GM13976 (cell line): ENCODE data around the gene AKR1B1.

Source experiments
- DNase-seq: peaks from one replicate; pipeline ENCODE4 v3.0.0; 2012; ENCODE audit warnings: low spot score
- CTCF ChIP-seq: IDR thresholded peaks from 2 replicates; pipeline ENCODE4 v1.5.1; 2012; ENCODE audit warnings: borderline replicate concordance, mild to moderate bottlenecking; ENCODE audit not compliant: insufficient read depth; ENCODE audit errors: extremely low read depth, missing control alignments, control extremely low read depth
- in situ Hi-C: fragments of 300-500 bp; cut with MboI; formaldehyde crosslinking; loops from one replicate; pipeline ENCODE4 v1.12.0; 2022; ENCODE audit warnings: low sequenced_read_pairs, mixed read lengths, inconsistent platforms; ENCODE audit not compliant: unreplicated experiment

Gene AKR1B1

DNA sequence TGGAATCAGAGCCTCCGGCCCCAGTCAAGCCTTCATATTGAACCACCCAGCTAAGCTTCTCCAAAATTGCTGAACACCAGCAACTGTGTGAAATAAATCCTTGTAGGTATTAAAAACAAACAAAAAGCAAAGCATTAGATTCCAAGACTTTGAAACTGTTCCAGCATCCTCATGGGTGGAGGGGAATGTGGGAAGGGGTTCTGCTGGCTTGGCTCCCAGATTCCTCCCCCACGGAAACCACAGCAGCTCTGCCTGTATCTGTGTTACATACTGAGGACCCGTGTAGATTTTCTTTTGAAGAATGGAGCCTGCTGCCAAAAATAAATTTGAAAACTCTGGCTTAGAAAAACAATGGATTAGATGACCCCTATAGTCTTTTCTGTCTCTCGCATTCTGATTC is 20.0 kb downstream of the AKR1B1 start:
- DNase-seq, result no peak
- TF ChIP-seq CTCF, result no peak
- in situ Hi-C loops, result loop anchor here (10.0 kb wide), 1 partner anchor 66 kb away; no protein-coding TSS in a partner anchor

GRCh38 chr7:134435161-134435920 is 23.6 kb downstream of the AKR1B1 start:
- in situ Hi-C loops, result loop anchor here (10.0 kb wide), 1 partner anchor 69 kb away; no protein-coding TSS in a partner anchor
- no peak for TF ChIP-seq CTCF
- DNase-seq, result no peak

GRCh38 chr7:134434701-134435100 is 24.2 kb downstream of the AKR1B1 start:
- DNase-seq, result no peak
- no peak for TF ChIP-seq CTCF
- in situ Hi-C loops, result loop anchor here (5.0 to 10.0 kb wide), 2 partner anchors 70 to 168 kb away; no protein-coding TSS in a partner anchor

DNA sequence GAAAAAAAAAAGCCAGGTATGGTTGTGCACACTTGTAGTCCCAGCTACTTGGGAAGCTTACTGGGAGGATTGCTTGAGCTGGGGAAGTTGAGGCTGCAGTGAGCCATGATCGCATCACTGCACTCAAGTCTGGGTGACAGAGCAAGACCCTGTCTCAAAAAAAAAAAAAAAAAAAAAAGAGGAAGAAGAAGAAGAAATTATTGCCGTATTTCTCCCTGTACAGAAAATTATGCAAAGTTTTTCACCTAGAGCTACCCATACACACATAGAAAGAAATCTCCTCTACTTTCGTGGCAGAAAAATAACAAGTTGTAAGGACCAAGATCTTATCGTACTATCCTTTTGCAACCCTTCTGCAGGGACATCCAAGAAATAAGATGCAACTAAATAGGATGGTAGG is 25.5 kb downstream of the AKR1B1 start:
- DNase-seq, result no peak
- TF ChIP-seq CTCF, result no peak
- in situ Hi-C loops, result loop anchor here (5.0 to 10.0 kb wide), 2 partner anchors 71 to 169 kb away; no protein-coding TSS in a partner anchor

GRCh38 chr7:134432296-134433152 is 26.4 kb downstream of the AKR1B1 start:
- peak; percentile 60 for TF ChIP-seq CTCF
- in situ Hi-C loops, result loop anchor here (5.0 to 10.0 kb wide), 2 partner anchors 72 to 170 kb away; no protein-coding TSS in a partner anchor
- peak; percentile 87 for DNase-seq

- in situ Hi-C loops, result loop anchor here (5.0 to 10.0 kb wide), 2 partner anchors 73 to 170 kb away; no protein-coding TSS in a partner anchor
- no peak for DNase-seq
- no peak for TF ChIP-seq CTCF
Measured at GRCh38 chr7:134431815-134432214, 27.1 kb downstream of the AKR1B1 start.
